ENCODE measurements around the gene CEP290.

CEP290 gene

DNA sequence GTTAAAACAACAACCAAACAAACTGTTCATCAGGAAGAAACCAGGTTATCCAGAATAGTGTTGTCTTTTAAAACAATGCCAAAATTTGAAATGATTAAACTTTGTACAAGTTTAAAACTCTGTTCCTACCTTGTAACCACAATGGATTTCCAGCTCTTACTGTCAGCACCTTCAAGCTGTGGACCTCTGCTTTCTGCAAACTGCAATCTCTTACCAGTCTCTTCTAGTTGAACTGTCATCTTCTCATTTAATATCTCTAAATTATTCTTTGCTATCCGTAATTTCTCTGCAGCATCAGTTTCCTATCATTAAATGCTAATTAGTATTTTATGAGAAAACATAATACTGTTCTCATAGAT lies 83.2 kb downstream of the CEP290 start:
- H3K27ac ChIP-seq (ENCODE audit: extremely low read depth, low read depth, low read length), result no peak overlapping the region
- peaks cover 31 to 45% of the 10 kb centered on the region in 2 experiments for H3K36me3 ChIP-seq (ENCODE audit: control insufficient read depth in 2 of 2, insufficient read depth in 1 of 2, low read length in 2 of 2)
- TF ChIP-seq ZNF169 (tag by site-specific recombination; IDR thresholded peaks at IDR 0.05) (no peak), ZSCAN23 (tag by site-specific recombination; IDR thresholded peaks at IDR 0.05) (no peak), ZNF148 (tag by site-specific recombination; IDR thresholded peaks at IDR 0.05; ENCODE audit: borderline replicate concordance) (no peak), ZNF544 (tag by site-specific recombination; IDR thresholded peaks at IDR 0.05) (no peak)
- no peak overlapping the region for H3K4me3 ChIP-seq (ENCODE audit: low read depth, low read length)
- H3K4me1 ChIP-seq (ENCODE audit: control insufficient read depth, insufficient read depth, low read length), result no peaks in the 10 kb centered on the region
- no peaks in the 10 kb centered on the region for H3K9me3 ChIP-seq (ENCODE audit: control insufficient read depth, insufficient read depth, low read depth, low read length)
- CTCF ChIA-PET, result no interaction called here
- POLR2A ChIA-PET, result no interaction called here

GRCh38 chr12:88057994-88058718 lies 83.7 kb downstream of the CEP290 start:
- TF ChIP-seq, protein P1, sequence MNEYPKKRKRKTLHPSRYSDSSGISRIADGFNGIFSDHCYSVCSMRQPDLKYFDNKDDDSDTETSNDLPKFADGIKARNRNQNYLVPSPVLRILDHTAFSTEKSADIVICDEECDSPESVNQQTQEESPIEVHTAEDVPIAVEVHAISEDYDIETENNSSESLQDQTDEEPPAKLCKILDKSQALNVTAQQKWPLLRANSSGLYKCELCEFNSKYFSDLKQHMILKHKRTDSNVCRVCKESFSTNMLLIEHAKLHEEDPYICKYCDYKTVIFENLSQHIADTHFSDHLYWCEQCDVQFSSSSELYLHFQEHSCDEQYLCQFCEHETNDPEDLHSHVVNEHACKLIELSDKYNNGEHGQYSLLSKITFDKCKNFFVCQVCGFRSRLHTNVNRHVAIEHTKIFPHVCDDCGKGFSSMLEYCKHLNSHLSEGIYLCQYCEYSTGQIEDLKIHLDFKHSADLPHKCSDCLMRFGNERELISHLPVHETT (tag by site-specific recombination; IDR thresholded peaks at IDR 0.05), result no peak
- TF ChIP-seq SP7 (tag by site-specific recombination; IDR thresholded peaks at IDR 0.05), result no peak
- TF ChIP-seq INSM2 (tag by site-specific recombination; IDR thresholded peaks at IDR 0.05), result no peak
- Histone ChIP-seq H3K36me3 (ENCODE audit: control insufficient read depth in 2 of 2, insufficient read depth in 1 of 2, low read length in 2 of 2) (peaks cover 31 to 50% of the 10 kb centered on the region in 2 experiments), H3K4me1 (ENCODE audit: control insufficient read depth, insufficient read depth, low read length) (no peaks in the 10 kb centered on the region), H3K4me3 (ENCODE audit: low read depth, low read length) (no peak overlapping the region), H3K27ac (ENCODE audit: extremely low read depth, low read depth, low read length) (no peak overlapping the region), H3K9me3 (ENCODE audit: control insufficient read depth, insufficient read depth, low read depth, low read length) (no peaks in the 10 kb centered on the region)
- ChIA-PET POLR2A (no interaction called here), CTCF (no interaction called here)

- Histone ChIP-seq H3K27ac (ENCODE audit: extremely low read depth, low read depth, low read length) (no peak overlapping the region), H3K4me1 (ENCODE audit: control insufficient read depth, insufficient read depth, low read length) (no peaks in the 10 kb centered on the region), H3K36me3 (ENCODE audit: control insufficient read depth in 2 of 2, insufficient read depth in 1 of 2, low read length in 2 of 2) (peaks cover 29 to 55% of the 10 kb centered on the region in 2 experiments), H3K9me3 (ENCODE audit: control insufficient read depth, insufficient read depth, low read depth, low read length) (no peaks in the 10 kb centered on the region), H3K4me3 (ENCODE audit: low read depth, low read length) (no peak overlapping the region)
- CTCF ChIA-PET, result no interaction called here
- POLR2A ChIA-PET, result no interaction called here
- no peak for TF ChIP-seq ZNF366 (tag by site-specific recombination; conservative IDR thresholded peaks at IDR 0.05)
- TF ChIP-seq, protein P2, sequence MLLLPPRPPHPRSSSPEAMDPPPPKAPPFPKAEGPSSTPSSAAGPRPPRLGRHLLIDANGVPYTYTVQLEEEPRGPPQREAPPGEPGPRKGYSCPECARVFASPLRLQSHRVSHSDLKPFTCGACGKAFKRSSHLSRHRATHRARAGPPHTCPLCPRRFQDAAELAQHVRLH (tag by site-specific recombination; IDR thresholded peaks at IDR 0.05), result no peak
- TF ChIP-seq ZNF133 (tag by site-specific recombination; IDR thresholded peaks at IDR 0.05), result no peak
- no peak for TF ChIP-seq ZNF561 (tag by site-specific recombination; IDR thresholded peaks at IDR 0.05; ENCODE audit: borderline replicate concordance)
- no peak for TF ChIP-seq MZF1 (tag by site-specific recombination; IDR thresholded peaks at IDR 0.05; ENCODE audit: borderline replicate concordance)
- TF ChIP-seq HOXD13 (CRISPR knock-in tag; IDR thresholded peaks at IDR 0.05; ENCODE audit: borderline replicate concordance), result no peak
- no peak for TF ChIP-seq ZNF114 (tag by site-specific recombination; IDR thresholded peaks at IDR 0.05)
- TF ChIP-seq ZNF473 (tag by site-specific recombination; IDR thresholded peaks at IDR 0.05), result no peak
- TF ChIP-seq ZNF18 (tag by site-specific recombination; IDR thresholded peaks at IDR 0.05), result no peak
- TF ChIP-seq ZNF169 (tag by site-specific recombination; IDR thresholded peaks at IDR 0.05), result no peak
- no peak for TF ChIP-seq ZBTB7A (tag by site-specific recombination; IDR thresholded peaks at IDR 0.05; ENCODE audit: low read depth)
- TF ChIP-seq FEZF1 (tag by site-specific recombination; IDR thresholded peaks at IDR 0.05), result no peak
These were observed 85.3 kb downstream of the CEP290 start for GRCh38 chr12:88056571-88056970.

Measured in HEK293 (cell line).